Neutrophil (primary cell): Measurements from ENCODE around the gene REXO4.

Source experiments
- H3K27ac ChIP-seq: fragments of 200-600 bp; sonication (generic); 2 replicates; pipeline ENCODE4 v1.5.1; 2016; ENCODE audit warnings: mild to moderate bottlenecking, moderate library complexity
- H3K27me3 ChIP-seq: fragments of 200-600 bp; sonication (generic); 2 replicates; pipeline ENCODE4 v1.6.0; 2016; ENCODE audit warnings: mild to moderate bottlenecking
- H3K36me3 ChIP-seq: fragments of 200-600 bp; sonication (generic); 2 replicates; pipeline ENCODE4 v1.5.1; 2017
- H3K4me1 ChIP-seq, 2 experiments: fragments of 200-600 bp in 1 of 2; sonication (generic) in 1 of 2; 1 replicate in 1 of 2; 2 replicates in 1 of 2; pipeline versions ENCODE4 v1.5.1 to v1.6.1; 2013 to 2016; ENCODE audit warnings: low read depth in 1 of 2, low read length in 1 of 2, mild to moderate bottlenecking in 1 of 2, moderate library complexity in 1 of 2; ENCODE audit not compliant: control insufficient read depth in 1 of 2, insufficient read depth in 1 of 2
- H3K4me3 ChIP-seq, 2 experiments: fragments of 200-600 bp in 1 of 2; sonication (generic) in 1 of 2; 1 replicate in 1 of 2; 2 replicates in 1 of 2; pipeline ENCODE4 v1.5.1; 2013 to 2016; ENCODE audit warnings: low read depth in 1 of 2, low read length in 1 of 2, mild to moderate bottlenecking in 1 of 2, moderate library complexity in 1 of 2
- H3K9me3 ChIP-seq: fragments of 200-600 bp; sonication (generic); 2 replicates; pipeline ENCODE4 v1.5.1; 2016
- CTCF ChIP-seq: fragments of 200-600 bp; sonication (generic); IDR thresholded peaks from 2 replicates; pipeline ENCODE4 v1.5.1; 2016; ENCODE audit warnings: antibody characterized with exemption

REXO4 gene

GRCh38 chr9:133439337-133439736 lies 21.5 kb upstream of the REXO4 start:
- H3K9me3 ChIP-seq, result no peaks in the 10 kb centered on the region
- no peak for TF ChIP-seq CTCF
- H3K36me3 ChIP-seq, result no peaks in the 10 kb centered on the region
- no peaks in the 10 kb centered on the region for H3K4me1 ChIP-seq
- H3K27me3 ChIP-seq, result no peaks in the 10 kb centered on the region
- H3K27ac ChIP-seq, result no peak overlapping the region
- no peak overlapping the region for H3K4me3 ChIP-seq

DNA sequence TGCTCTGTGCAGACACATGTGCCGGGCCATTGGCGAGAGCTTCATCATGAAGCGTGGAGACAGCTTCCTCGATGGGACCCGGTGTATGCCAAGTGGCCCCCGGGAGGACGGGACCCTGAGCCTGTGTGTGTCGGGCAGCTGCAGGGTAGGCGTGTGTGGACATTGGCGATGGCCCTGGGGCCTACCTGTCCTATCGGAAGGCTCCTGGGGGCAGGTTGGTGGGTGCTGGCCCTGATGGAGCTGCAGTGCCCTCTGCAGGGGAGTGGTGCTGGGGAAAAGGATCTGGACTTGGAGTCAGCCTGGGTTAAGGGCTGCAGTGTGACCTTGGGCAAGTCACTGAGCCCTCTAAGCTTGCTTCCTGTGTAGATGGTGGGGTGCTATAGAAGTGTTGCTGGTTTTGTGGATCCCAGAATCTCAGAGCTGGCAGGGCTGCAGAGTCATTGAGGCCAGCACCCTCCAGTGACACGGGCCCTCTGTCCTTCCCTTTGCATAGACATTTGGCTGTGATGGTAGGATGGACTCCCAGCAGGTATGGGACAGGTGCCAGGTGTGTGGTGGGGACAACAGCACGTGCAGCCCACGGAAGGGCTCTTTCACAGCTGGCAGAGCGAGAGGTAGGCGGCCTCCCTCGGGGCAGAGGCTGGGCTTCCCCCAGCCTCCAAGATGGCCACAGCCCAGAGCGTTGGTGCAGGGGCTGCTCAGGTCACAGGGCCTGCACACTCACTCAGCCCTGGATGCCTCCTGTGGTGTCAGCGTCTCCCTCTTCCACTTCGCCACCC lies 20.1 kb upstream of the REXO4 start:
- no peak for TF ChIP-seq CTCF
- no peak overlapping the region for H3K4me3 ChIP-seq
- no peak overlapping the region for H3K27ac ChIP-seq
- H3K27me3 ChIP-seq, result no peaks in the 10 kb centered on the region
- no peaks in the 10 kb centered on the region for H3K4me1 ChIP-seq
- no peaks in the 10 kb centered on the region for H3K9me3 ChIP-seq
- no peaks in the 10 kb centered on the region for H3K36me3 ChIP-seq

- Histone ChIP-seq H3K4me3 (no peak overlapping the region), H3K4me1 (no peaks in the 10 kb centered on the region), H3K27me3 (no peaks in the 10 kb centered on the region), H3K36me3 (no peaks in the 10 kb centered on the region), H3K9me3 (no peaks in the 10 kb centered on the region), H3K27ac (no peak overlapping the region)
- TF ChIP-seq CTCF, result no peak
These were observed 18.9 kb upstream of the REXO4 start for GRCh38 chr9:133436681-133437080.

GRCh38 chr9:133433351-133433843 lies 15.6 kb upstream of the REXO4 start:
- peaks cover 21% of the 10 kb centered on the region for H3K27me3 ChIP-seq
- no peak for TF ChIP-seq CTCF
- H3K4me3 ChIP-seq, result no peak overlapping the region
- no peak overlapping the region for H3K27ac ChIP-seq
- no peaks in the 10 kb centered on the region for H3K36me3 ChIP-seq
- H3K4me1 ChIP-seq, result no peaks in the 10 kb centered on the region
- H3K9me3 ChIP-seq, result no peaks in the 10 kb centered on the region

DNA sequence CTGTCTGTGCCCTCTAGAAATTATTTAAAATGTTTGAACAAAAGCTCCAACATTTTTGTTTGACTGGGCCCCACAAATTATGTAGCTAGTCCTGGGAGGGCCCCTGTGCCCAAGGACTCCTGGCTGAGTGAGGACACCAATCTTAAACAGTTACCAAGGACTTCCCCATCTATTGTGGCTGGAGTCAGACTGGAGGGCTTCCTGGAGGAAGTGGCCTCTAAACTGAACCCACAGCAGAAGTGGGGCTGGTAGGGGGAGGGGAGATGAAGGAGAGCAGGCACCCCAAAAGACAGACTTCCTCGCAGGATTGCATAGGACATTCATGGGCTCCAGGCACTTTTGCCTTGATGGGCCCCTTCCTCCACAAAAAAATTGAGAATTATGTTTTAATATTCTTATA lies 12.4 kb upstream of the REXO4 start:
- H3K27me3 ChIP-seq, result peaks cover 53% of the 10 kb centered on the region
- H3K9me3 ChIP-seq, result no peaks in the 10 kb centered on the region
- H3K4me3 ChIP-seq, result no peak overlapping the region
- no peaks in the 10 kb centered on the region for H3K4me1 ChIP-seq
- H3K27ac ChIP-seq, result no peak overlapping the region
- H3K36me3 ChIP-seq, result no peaks in the 10 kb centered on the region
- TF ChIP-seq CTCF, result no peak
